GM12864 (cell line): ENCODE results near the gene MMS19.
"Not testable (repeated sequence)": the region's sequence is repeated elsewhere in the genome, so short reads cannot be mapped to it uniquely, and the experiment has no call there.

Experiments
- DNase-seq: peaks from one replicate; pipeline ENCODE4 v3.0.0-alpha.2; 2011; ENCODE audit warnings: low read depth
- H3K4me3 ChIP-seq: 2 replicates; pipeline ENCODE4 v1.5.1; 2011; ENCODE audit warnings: mild to moderate bottlenecking, low read depth, low read length, control low read depth
- CTCF ChIP-seq: IDR thresholded peaks from 2 replicates; pipeline ENCODE4 v1.5.1; 2011; ENCODE audit warnings: low read depth, mild to moderate bottlenecking, moderate library complexity, low read length, control low read depth, inconsistent platforms; ENCODE audit errors: missing control alignments

The MMS19 gene

GRCh38 chr10:97533888-97534287 lies 35.7 kb upstream of the MMS19 start:
- no peak overlapping the region for H3K4me3 ChIP-seq
- no peak for DNase-seq
- TF ChIP-seq CTCF: no peak

- TF ChIP-seq CTCF: no peak
- no peak for DNase-seq
- H3K4me3 ChIP-seq: no peak overlapping the region
Observed at GRCh38 chr10:97532935-97533671, 34.9 kb upstream of the MMS19 start.

GRCh38 chr10:97531401-97531986 lies 33.3 kb upstream of the MMS19 start:
- no peak overlapping the region for H3K4me3 ChIP-seq
- DNase-seq: no peak
- TF ChIP-seq CTCF: no peak

GRCh38 chr10:97529685-97530465 lies 31.7 kb upstream of the MMS19 start:
- DNase-seq: no peak
- H3K4me3 ChIP-seq: no peak overlapping the region
- no peak for TF ChIP-seq CTCF

GRCh38 chr10:97528876-97529275 lies 30.7 kb upstream of the MMS19 start:
- not testable (repeated sequence) for DNase-seq, H3K4me3 ChIP-seq

GRCh38 chr10:97525683-97526110 lies 27.5 kb upstream of the MMS19 start:
- no peak for TF ChIP-seq CTCF
- no peak for DNase-seq
- no peak overlapping the region for H3K4me3 ChIP-seq

GRCh38 chr10:97525086-97525485 lies 26.9 kb upstream of the MMS19 start:
- TF ChIP-seq CTCF: no peak
- H3K4me3 ChIP-seq: no peak overlapping the region
- no peak for DNase-seq
